Activated CD8-positive, alpha-beta memory T cell treated with anti-CD3 and anti-CD28 coated beads for 1 hour (primary cell): ENCODE data around the gene MYO15B.
A peak's percentile ranks its signal among the peaks of the same experiment; 100 is the strongest.

Experiments
- DNase-seq, 2 donors: peaks; one replicate each; pipeline ENCODE4 v3.0.0-alpha.2; 2020; ENCODE audit warnings: low read depth in 1 of 2; ENCODE audit errors: extremely low read depth in 1 of 2

The MYO15B gene

GRCh38 chr17:75622771-75623273, 35.2 kb downstream of the MYO15B start:
- DNase-seq, result no peak

GRCh38 chr17:75623386-75623785, 35.8 kb downstream of the MYO15B start:
- DNase-seq, result no peak

GRCh38 chr17:75624021-75624420, 36.4 kb downstream of the MYO15B start:
- DNase-seq, result no peak

- DNase-seq, result no peak
These were observed 37.2 kb downstream of the MYO15B start for GRCh38 chr17:75624714-75625345.

- DNase-seq, result no peak
These were observed 38.4 kb downstream of the MYO15B start for GRCh38 chr17:75625813-75626486.

- no peak for DNase-seq
These were observed 39.0 kb downstream of the MYO15B start for GRCh38 chr17:75626496-75627038.

GRCh38 chr17:75627094-75627493, 39.5 kb downstream of the MYO15B start:
- no peak for DNase-seq

GRCh38 chr17:75628425-75628824, 40.8 kb downstream of the MYO15B start:
- no peak for DNase-seq

- DNase-seq, result no peak
These were observed 41.6 kb downstream of the MYO15B start for GRCh38 chr17:75629157-75629556.

- DNase-seq, result no peak
These were observed 42.7 kb downstream of the MYO15B start for GRCh38 chr17:75630071-75630917.

GRCh38 chr17:75631353-75631752, 43.8 kb downstream of the MYO15B start:
- no peak for DNase-seq

- no peak for DNase-seq
These were observed 44.8 kb downstream of the MYO15B start for GRCh38 chr17:75632428-75632827.

- DNase-seq, result peak; percentile 55 to 77
These were observed 45.4 kb downstream of the MYO15B start, which contains the start of gene SMIM5 for GRCh38 chr17:75632863-75633485. TSS of gene SMIM5 (plus strand) at chr17:75633434. CDS start at chr17:75640202, 6,768 bp downstream.

- DNase-seq, result peak in 1 of 2 donors; percentile 30
These were observed 46.1 kb downstream of the MYO15B start for GRCh38 chr17:75633486-75634375.

- no peak for DNase-seq
These were observed 46.8 kb downstream of the MYO15B start for GRCh38 chr17:75634376-75634740.

- DNase-seq, result no peak
These were observed 47.4 kb downstream of the MYO15B start for GRCh38 chr17:75634754-75635609.

GRCh38 chr17:75635610-75636202, 48.1 kb downstream of the MYO15B start:
- DNase-seq, result no peak

- no peak for DNase-seq
These were observed 49.0 kb downstream of the MYO15B start for GRCh38 chr17:75636381-75637142.
